K562 (cell line): ENCODE measurements around the gene LCLAT1. TPM values are rescaled to one million over a fixed set of nuclear protein-coding genes. Genes with fewer than 3 reads are reported as not detected.

Experiments
- ATAC-seq: fragments of 200-7000 bp; cut with Tn5 transposase; 3 replicates; pipeline ENCODE4 v1.9.1; 2020; ENCODE audit warnings: moderate library complexity
- BruUV-seq: library from RNA; stranded (reverse); fragments of 400-500 nt; replicated peaks from 2 replicates; lab custom pipeline; 2021; lab: Mats Ljungman, UMichigan
- CTCF ChIA-PET: fragments of 300-600 bp; formaldehyde crosslinking; extraction: SDS; loops from one replicate; lab custom pipeline; 2021; ENCODE audit warnings: low intra/inter-chr PET ratio; lab: Yijun Ruan, JAX
- POLR2A ChIA-PET: fragments of 300-600, 350-650 bp; sonication (Branson Sonifier 250); formaldehyde crosslinking; extraction: SDS; loops from one replicate; lab custom pipeline; 2021; ENCODE audit warnings: antibody characterized with exemption, inconsistent platforms; lab: Yijun Ruan, JAX
- DNase-seq, 4 experiments: peaks; one replicate each; pipeline versions ENCODE4 v3.0.0 to v3.0.0-alpha.2; 2011 to 2018; ENCODE audit warnings: low spot score in 3 of 4, mixed read lengths in 3 of 4; ENCODE audit errors: extremely low read depth in 1 of 4
- FAIRE-seq: peaks from 2 replicates; lab custom pipeline; 2011; peaks lifted over from hg19 to GRCh38; lab: Jason Lieb, UNC
- H2AFZ ChIP-seq: 2 replicates; pipeline ENCODE4 v1.6.0; 2011; ENCODE audit warnings: low read depth, low read length, control low read depth, inconsistent platforms
- H3K27ac ChIP-seq: fragments of 200-600 bp; 3 replicates; pipeline ENCODE4 v1.8.0; 2011; ENCODE audit warnings: low read depth, mild to moderate bottlenecking, control low read depth, inconsistent platforms, low read length, moderate library complexity, mixed read lengths; ENCODE audit errors: extremely low read depth
- H3K27me3 ChIP-seq, 2 experiments: fragments of 300-600 bp in 1 of 2; 2 replicates in 1 of 2; 3 replicates in 1 of 2; pipeline versions ENCODE4 v1.6.0 to v1.8.0; 2011; ENCODE audit warnings: inconsistent platforms in 2 of 2, low read length in 2 of 2, mild to moderate bottlenecking in 1 of 2, mixed read lengths in 1 of 2, moderate library complexity in 1 of 2; ENCODE audit not compliant: control insufficient read depth in 2 of 2, insufficient read depth in 2 of 2
- H3K36me3 ChIP-seq: fragments of 300-600 bp; 3 replicates; pipeline ENCODE4 v1.8.0; 2011; ENCODE audit warnings: mild to moderate bottlenecking, low read length, inconsistent platforms; ENCODE audit not compliant: control insufficient read depth, insufficient read depth
- H3K4me1 ChIP-seq, 2 experiments: fragments of 200-600 bp in 1 of 2; replicated peaks in 1 of 2; 2 replicates in 1 of 2; 3 replicates in 1 of 2; pipeline versions ENCODE4 v1.5.1 to v1.8.0; 2011; ENCODE audit warnings: inconsistent platforms in 2 of 2, low read length in 2 of 2, mild to moderate bottlenecking in 1 of 2, mixed read lengths in 1 of 2, moderate library complexity in 1 of 2; ENCODE audit not compliant: control insufficient read depth in 2 of 2, insufficient read depth in 2 of 2
- H3K4me2 ChIP-seq: 2 replicates; pipeline ENCODE4 v1.6.1; 2011; ENCODE audit warnings: low read length, control low read depth, inconsistent platforms, mixed read lengths; ENCODE audit not compliant: insufficient read depth
- H3K4me3 ChIP-seq: fragments of 200-600 bp; sonication (generic), shearing (Covaris generic); 2 replicates; pipeline ENCODE4 v1.5.1; 2016; ENCODE audit warnings: control low read depth, inconsistent platforms
- H3K79me2 ChIP-seq: fragments of 200-600 bp; 3 replicates; pipeline ENCODE4 v1.8.0; 2011; ENCODE audit warnings: low read length, inconsistent platforms; ENCODE audit not compliant: control insufficient read depth, insufficient read depth
- H3K9ac ChIP-seq, 2 experiments: 2 replicates each; pipeline versions ENCODE4 v1.6.0 to v1.6.1; 2011; ENCODE audit warnings: low read depth in 2 of 2, low read length in 2 of 2, control low read depth in 1 of 2, inconsistent platforms in 1 of 2, mild to moderate bottlenecking in 1 of 2, mixed read lengths in 1 of 2; ENCODE audit not compliant: insufficient read depth in 1 of 2
- H3K9me1 ChIP-seq: one replicate; pipeline ENCODE4 v1.6.0; 2011; ENCODE audit warnings: inconsistent platforms, mild to moderate bottlenecking, low read length, moderate library complexity; ENCODE audit not compliant: control insufficient read depth, insufficient read depth
- H3K9me3 ChIP-seq: replicated peaks from 2 replicates; pipeline ENCODE4 v1.5.1; 2011; ENCODE audit warnings: low read depth, low read length, inconsistent platforms; ENCODE audit not compliant: control insufficient read depth, insufficient read depth
- H4K20me1 ChIP-seq: replicated peaks from 2 replicates; pipeline ENCODE4 v1.6.1; 2011; ENCODE audit warnings: low read length, inconsistent platforms, mixed read lengths; ENCODE audit not compliant: control insufficient read depth, insufficient read depth
- CBX5 ChIP-seq: IDR thresholded peaks from 2 replicates; pipeline ENCODE4 v1.6.1; 2014; ENCODE audit warnings: low read depth, borderline replicate concordance
- DDX20 ChIP-seq: fragments of 450-650 bp; IDR thresholded peaks from 2 replicates; pipeline ENCODE4 v1.6.1; 2016; ENCODE audit warnings: missing genetic modification characterization, low read depth, mild to moderate bottlenecking, missing compliant biosample characterization, moderate library complexity
- DMBX1 ChIP-seq: fragments of 250-450 bp; sonication (Bioruptor Pico); IDR thresholded peaks from 2 replicates; pipeline ENCODE4 v1.8.0; 2022; ENCODE audit warnings: inconsistent platforms, mild to moderate bottlenecking, moderate library complexity, borderline replicate concordance
- EP300 ChIP-seq: IDR thresholded peaks from 2 replicates; pipeline ENCODE4 v1.6.1; 2012; ENCODE audit warnings: low read length, improper control_type of control experiment
- HOXB6 ChIP-seq: fragments of 250-450 bp; sonication (Bioruptor Pico); IDR thresholded peaks from 2 replicates; pipeline ENCODE4 v1.5.1; 2022; ENCODE audit warnings: mild to moderate bottlenecking, borderline replicate concordance
- POLR2B ChIP-seq: fragments of 450-650 bp; IDR thresholded peaks from 2 replicates; pipeline ENCODE4 v1.6.1; 2018; ENCODE audit warnings: low read depth; ENCODE audit not compliant: partially characterized antibody
- PYGO2 ChIP-seq: fragments of 450-650 bp; IDR thresholded peaks from 2 replicates; pipeline ENCODE4 v1.6.1; 2016; ENCODE audit warnings: mild to moderate bottlenecking, missing genetic modification characterization, moderate library complexity, missing compliant biosample characterization
- SREBF2 ChIP-seq: sonication (generic); formaldehyde crosslinking; IDR thresholded peaks from 2 replicates; pipeline ENCODE4 v1.4.0; 2020; ENCODE audit warnings: mild to moderate bottlenecking, missing genetic modification reagents
- TRIM28 ChIP-seq: fragments of 450-650 bp; IDR thresholded peaks from 2 replicates; pipeline ENCODE4 v1.6.1; 2017
- ZNF121 ChIP-seq: sonication (generic); formaldehyde crosslinking; conservative IDR thresholded peaks from 2 replicates; pipeline ENCODE4 v1.8.0; 2022; ENCODE audit warnings: missing genetic modification reagents
- ZNF253 ChIP-seq: fragments of 250-450 bp; sonication (Bioruptor Pico); conservative IDR thresholded peaks from 2 replicates; pipeline ENCODE4 v1.6.1; 2021; ENCODE audit warnings: mild to moderate bottlenecking
- ZNF695 ChIP-seq: fragments of 450-650 bp; formaldehyde crosslinking; IDR thresholded peaks from 2 replicates; pipeline ENCODE4 v1.4.0; 2020; ENCODE audit warnings: mild to moderate bottlenecking, moderate library complexity
- WGBS: fragments of 100-300 bp; shearing (Covaris generic); methylation state at CpG from one replicate; pipeline ENCODE4 v1.1.6; 2016; ENCODE audit warnings: low coverage, mixed read lengths; ENCODE audit not compliant: insufficient coverage; ENCODE audit errors: missing lambda C conversion rate; 5-methylcytosine and 5-hydroxymethylcytosine counted together
- in situ Hi-C: fragments of 300-500 bp; cut with MboI; formaldehyde crosslinking; loops from 4 replicates; pipeline ENCODE4 v1.15.0; 2018; ENCODE audit warnings: inconsistent platforms, mixed read lengths
- intact Hi-C: fragments of 100-400 bp; cut with micrococcal nuclease; formaldehyde crosslinking; loops from 2 replicates; pipeline ENCODE4 v1.14.2; 2022
- polyA plus RNA-seq, 8 experiments: library from polyadenylated mRNA; depleted of rRNA in 4 of 8; stranded (reverse) in 5 of 8; unstranded in 3 of 8; fragments of >200 nt; fragmentation: Nextera tagmentation in 2 of 8; fragmentation: Illumina TruSeq in 1 of 8; extraction: Ambion mirVana in 2 of 8; extraction: Trizol in 1 of 8; gene quantifications; 2 replicates each; pipeline versions ENCODE4 v1.2.1 to v1.2.3, GENCODE V29; 2011 to 2014; ENCODE audit warnings: inconsistent platforms in 1 of 8, missing spikeins in 1 of 8
- total RNA-seq, 7 experiments: library from RNA; depleted of rRNA in 6 of 7; stranded (reverse); fragments of >200 nt in 6 of 7; fragmentation: Illumina TruSeq in 2 of 7; extraction: Trizol in 2 of 7; gene quantifications; 2 replicates each; pipeline versions ENCODE4 v1.2.1 to v1.2.3, GENCODE V29; 2011 to 2021; ENCODE audit warnings: low replicate concordance in 1 of 7
- TF ChIP-seq, protein P1 (sequence below): IDR thresholded peaks from 2 replicates; pipeline ENCODE4 v1.6.1; 2014; ENCODE audit warnings: antibody characterized with exemption
- TF ChIP-seq, protein P2 (sequence below): fragments of 250-450 bp; sonication (Bioruptor Pico); IDR thresholded peaks from 2 replicates; pipeline ENCODE4 v1.5.0; 2022; ENCODE audit warnings: mild to moderate bottlenecking
- TF ChIP-seq, protein P3 (sequence below): sonication (generic); formaldehyde crosslinking; IDR thresholded peaks from 2 replicates; pipeline ENCODE4 v1.8.0; 2022; ENCODE audit warnings: mild to moderate bottlenecking, missing genetic modification reagents
- TF ChIP-seq, protein P4 (sequence below): IDR thresholded peaks from 2 replicates; pipeline ENCODE4 v1.6.1; 2011; ENCODE audit warnings: borderline replicate concordance, low read depth, mild to moderate bottlenecking, moderate library complexity, low read length; ENCODE audit not compliant: insufficient read depth, poor library complexity, severe bottlenecking
- TF ChIP-seq, protein P5 (sequence below): fragments of 450-650 bp; IDR thresholded peaks from 2 replicates; pipeline ENCODE4 v1.6.1; 2016; ENCODE audit warnings: low read depth, mild to moderate bottlenecking, moderate library complexity

LCLAT1 gene
- total and polyA plus RNA-seq, 9 of the 15 experiments (the other 6 are each of a cell fraction or from before 2014, with no cell fraction given): 8.9 to 63.3 (median 25.4) TPM

DNA sequence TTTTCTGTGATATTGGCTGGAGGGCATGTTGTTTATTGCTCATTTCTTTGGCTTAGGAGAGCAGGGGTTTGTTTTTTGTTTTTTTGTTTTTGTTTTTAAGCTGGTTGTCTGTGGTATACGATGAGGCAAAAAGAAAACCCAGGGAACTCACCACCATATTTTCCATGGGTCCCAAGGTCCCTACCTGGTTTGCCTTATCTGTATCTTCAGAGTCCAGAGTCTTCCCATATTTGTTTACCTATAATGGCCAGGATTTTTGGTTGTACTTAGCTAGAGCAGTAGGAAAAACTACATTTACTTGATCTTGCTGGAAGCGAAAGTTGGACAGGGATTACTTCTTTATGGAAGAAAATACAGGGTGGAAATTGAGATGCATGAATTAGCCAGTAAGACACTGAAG lies 9.5 kb downstream of the LCLAT1 start:
- Histone ChIP-seq H3K79me2 (peaks cover 92% of the 10 kb centered on the region), H3K9me3 (no peaks in the 10 kb centered on the region), H3K9me1 (no peaks in the 10 kb centered on the region), H3K4me1 (peaks cover 11 to 12% of the 10 kb centered on the region in 2 experiments; a peak in 4 of 5 replicates), H3K36me3 (no peaks in the 10 kb centered on the region; the same call in 2 of the 3 replicates), H3K27me3 (no peaks in the 10 kb centered on the region), H3K4me2 (no peak overlapping the region), H3K27ac (no peak overlapping the region), H3K9ac (no peak overlapping the region), H3K4me3 (no peak overlapping the region), H4K20me1 (peaks cover 11% of the 10 kb centered on the region), H2AFZ (no peak overlapping the region)
- in situ Hi-C loops (no loop called here), intact Hi-C loops (no loop called here)
- no peak for DNase-seq
- POLR2A ChIA-PET: interaction anchor here (0.9 to 1.5 kb wide), 2 partner anchors 10 to 59 kb away, joined by 3 read pairs; no protein-coding TSS in a partner anchor
- no peak for ATAC-seq
- BruUV-seq: no TSS peak
- WGBS: 52% methylated on average over 2 of the region's 2 CpGs
- CTCF ChIA-PET: no interaction called here
- FAIRE-seq: no peak
- no peak for TF ChIP-seq ZNF121 (CRISPR knock-in tag)
- no peak for TF ChIP-seq POLR2B
- TF ChIP-seq, protein P1, sequence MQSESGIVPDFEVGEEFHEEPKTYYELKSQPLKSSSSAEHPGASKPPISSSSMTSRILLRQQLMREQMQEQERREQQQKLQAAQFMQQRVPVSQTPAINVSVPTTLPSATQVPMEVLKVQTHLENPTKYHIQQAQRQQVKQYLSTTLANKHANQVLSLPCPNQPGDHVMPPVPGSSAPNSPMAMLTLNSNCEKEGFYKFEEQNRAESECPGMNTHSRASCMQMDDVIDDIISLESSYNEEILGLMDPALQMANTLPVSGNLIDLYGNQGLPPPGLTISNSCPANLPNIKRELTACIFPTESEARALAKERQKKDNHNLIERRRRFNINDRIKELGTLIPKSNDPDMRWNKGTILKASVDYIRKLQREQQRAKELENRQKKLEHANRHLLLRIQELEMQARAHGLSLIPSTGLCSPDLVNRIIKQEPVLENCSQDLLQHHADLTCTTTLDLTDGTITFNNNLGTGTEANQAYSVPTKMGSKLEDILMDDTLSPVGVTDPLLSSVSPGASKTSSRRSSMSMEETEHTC: no peak
- TF ChIP-seq SREBF2 (CRISPR knock-in tag): no peak
- TF ChIP-seq, protein P2, sequence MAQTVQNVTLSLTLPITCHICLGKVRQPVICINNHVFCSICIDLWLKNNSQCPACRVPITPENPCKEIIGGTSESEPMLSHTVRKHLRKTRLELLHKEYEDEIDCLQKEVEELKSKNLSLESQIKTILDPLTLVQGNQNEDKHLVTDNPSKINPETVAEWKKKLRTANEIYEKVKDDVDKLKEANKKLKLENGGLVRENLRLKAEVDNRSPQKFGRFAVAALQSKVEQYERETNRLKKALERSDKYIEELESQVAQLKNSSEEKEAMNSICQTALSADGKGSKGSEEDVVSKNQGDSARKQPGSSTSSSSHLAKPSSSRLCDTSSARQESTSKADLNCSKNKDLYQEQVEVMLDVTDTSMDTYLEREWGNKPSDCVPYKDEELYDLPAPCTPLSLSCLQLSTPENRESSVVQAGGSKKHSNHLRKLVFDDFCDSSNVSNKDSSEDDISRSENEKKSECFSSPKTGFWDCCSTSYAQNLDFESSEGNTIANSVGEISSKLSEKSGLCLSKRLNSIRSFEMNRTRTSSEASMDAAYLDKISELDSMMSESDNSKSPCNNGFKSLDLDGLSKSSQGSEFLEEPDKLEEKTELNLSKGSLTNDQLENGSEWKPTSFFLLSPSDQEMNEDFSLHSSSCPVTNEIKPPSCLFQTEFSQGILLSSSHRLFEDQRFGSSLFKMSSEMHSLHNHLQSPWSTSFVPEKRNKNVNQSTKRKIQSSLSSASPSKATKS (CRISPR knock-in tag): no peak
- TF ChIP-seq, protein P3, sequence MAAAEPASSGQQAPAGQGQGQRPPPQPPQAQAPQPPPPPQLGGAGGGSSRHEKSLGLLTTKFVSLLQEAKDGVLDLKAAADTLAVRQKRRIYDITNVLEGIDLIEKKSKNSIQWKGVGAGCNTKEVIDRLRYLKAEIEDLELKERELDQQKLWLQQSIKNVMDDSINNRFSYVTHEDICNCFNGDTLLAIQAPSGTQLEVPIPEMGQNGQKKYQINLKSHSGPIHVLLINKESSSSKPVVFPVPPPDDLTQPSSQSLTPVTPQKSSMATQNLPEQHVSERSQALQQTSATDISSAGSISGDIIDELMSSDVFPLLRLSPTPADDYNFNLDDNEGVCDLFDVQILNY (CRISPR knock-in tag): no peak
- TF ChIP-seq DMBX1 (CRISPR knock-in tag): no peak
- no peak for TF ChIP-seq EP300
- TF ChIP-seq, protein P4, sequence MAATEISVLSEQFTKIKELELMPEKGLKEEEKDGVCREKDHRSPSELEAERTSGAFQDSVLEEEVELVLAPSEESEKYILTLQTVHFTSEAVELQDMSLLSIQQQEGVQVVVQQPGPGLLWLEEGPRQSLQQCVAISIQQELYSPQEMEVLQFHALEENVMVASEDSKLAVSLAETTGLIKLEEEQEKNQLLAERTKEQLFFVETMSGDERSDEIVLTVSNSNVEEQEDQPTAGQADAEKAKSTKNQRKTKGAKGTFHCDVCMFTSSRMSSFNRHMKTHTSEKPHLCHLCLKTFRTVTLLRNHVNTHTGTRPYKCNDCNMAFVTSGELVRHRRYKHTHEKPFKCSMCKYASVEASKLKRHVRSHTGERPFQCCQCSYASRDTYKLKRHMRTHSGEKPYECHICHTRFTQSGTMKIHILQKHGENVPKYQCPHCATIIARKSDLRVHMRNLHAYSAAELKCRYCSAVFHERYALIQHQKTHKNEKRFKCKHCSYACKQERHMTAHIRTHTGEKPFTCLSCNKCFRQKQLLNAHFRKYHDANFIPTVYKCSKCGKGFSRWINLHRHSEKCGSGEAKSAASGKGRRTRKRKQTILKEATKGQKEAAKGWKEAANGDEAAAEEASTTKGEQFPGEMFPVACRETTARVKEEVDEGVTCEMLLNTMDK: no peak
- TF ChIP-seq, protein P5, sequence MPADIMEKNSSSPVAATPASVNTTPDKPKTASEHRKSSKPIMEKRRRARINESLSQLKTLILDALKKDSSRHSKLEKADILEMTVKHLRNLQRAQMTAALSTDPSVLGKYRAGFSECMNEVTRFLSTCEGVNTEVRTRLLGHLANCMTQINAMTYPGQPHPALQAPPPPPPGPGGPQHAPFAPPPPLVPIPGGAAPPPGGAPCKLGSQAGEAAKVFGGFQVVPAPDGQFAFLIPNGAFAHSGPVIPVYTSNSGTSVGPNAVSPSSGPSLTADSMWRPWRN: no peak
- no peak for TF ChIP-seq HOXB6
- TF ChIP-seq DDX20 (tag): no peak
- no peak for TF ChIP-seq PYGO2 (tag)
- no peak for TF ChIP-seq CBX5
- TF ChIP-seq ZNF253 (CRISPR knock-in tag): no peak
- no peak for TF ChIP-seq TRIM28
- no peak for TF ChIP-seq ZNF695 (CRISPR knock-in tag)
